ENCODE measurements around the gene SPATS2L. TPM values are rescaled to one million over a fixed set of nuclear protein-coding genes. Genes with fewer than 3 reads are reported as not detected.

Gene SPATS2L
- total RNA-seq, 2 donors from 2014 or later, result 40.3 to 89.9 TPM

GRCh38 chr2:200492656-200493055 lies 186.2 kb downstream of the SPATS2L start:
- no peak for DNase-seq
- Histone ChIP-seq H3K36me3 (ENCODE audit: control insufficient read depth, insufficient read depth, low read length) (peaks cover 22% of the 10 kb centered on the region), H3K9me3 (ENCODE audit: control insufficient read depth, low read length) (peaks cover 8% of the 10 kb centered on the region), H3K27me3 (ENCODE audit: control insufficient read depth, insufficient read depth, low read length, poor library complexity, severe bottlenecking) (no peaks in the 10 kb centered on the region), H3K27ac (ENCODE audit: low read depth, low read length) (no peak overlapping the region), H3K9ac (ENCODE audit: extremely low read depth, low read length, poor library complexity, severe bottlenecking) (no peak overlapping the region), H3K4me3 (ENCODE audit: low read length) (no peak overlapping the region), H3K4me1 (ENCODE audit: control insufficient read depth, insufficient read depth, low read length) (no peaks in the 10 kb centered on the region)
- Mint-ChIP-seq H3K27ac (no peak overlapping the region), H3K36me3 (ENCODE audit: low read depth) (peaks cover 53% of the 10 kb centered on the region), H3K4me1 (no peaks in the 10 kb centered on the region), H3K27me3 (ENCODE audit: insufficient read depth) (no peaks in the 10 kb centered on the region), H3K9me3 (peaks cover 8% of the 10 kb centered on the region), H3K4me3 (no peak overlapping the region)
- no peak for TF ChIP-seq CTCF (conservative IDR thresholded peaks at IDR 0.05)

GRCh38 chr2:200494048-200494447 lies 187.6 kb downstream of the SPATS2L start:
- Mint-ChIP-seq H3K9me3 (peaks cover 8% of the 10 kb centered on the region), H3K36me3 (ENCODE audit: low read depth) (peaks cover 55% of the 10 kb centered on the region), H3K27me3 (ENCODE audit: insufficient read depth) (no peaks in the 10 kb centered on the region), H3K27ac (no peak overlapping the region), H3K4me3 (no peak overlapping the region), H3K4me1 (no peaks in the 10 kb centered on the region)
- no peak for TF ChIP-seq CTCF (conservative IDR thresholded peaks at IDR 0.05)
- no peak overlapping the region for H3K4me3 ChIP-seq (ENCODE audit: low read length)
- H3K36me3 ChIP-seq (ENCODE audit: control insufficient read depth, insufficient read depth, low read length), result peaks cover 22% of the 10 kb centered on the region
- H3K4me1 ChIP-seq (ENCODE audit: control insufficient read depth, insufficient read depth, low read length), result no peaks in the 10 kb centered on the region
- H3K27me3 ChIP-seq (ENCODE audit: control insufficient read depth, insufficient read depth, low read length, poor library complexity, severe bottlenecking), result no peaks in the 10 kb centered on the region
- DNase-seq, result no peak
- WGBS, 2 experiments (ENCODE audit: insufficient coverage in 1 of 2, insufficient read length in 1 of 2), result 89% methylated on average over 2 of the region's 2 CpGs; no CpG with 5 or more reads in 1 of the 2 experiments
- H3K27ac ChIP-seq (ENCODE audit: low read depth, low read length), result no peak overlapping the region
- H3K9me3 ChIP-seq (ENCODE audit: control insufficient read depth, low read length), result peaks cover 8% of the 10 kb centered on the region
- H3K9ac ChIP-seq (ENCODE audit: extremely low read depth, low read length, poor library complexity, severe bottlenecking), result no peak overlapping the region

- WGBS, 2 experiments (ENCODE audit: insufficient coverage in 1 of 2, insufficient read length in 1 of 2), result 91 to 100% methylated on average over 1 of the region's 1 CpG
- Histone ChIP-seq H3K27ac (ENCODE audit: low read depth, low read length) (no peak overlapping the region), H3K27me3 (ENCODE audit: control insufficient read depth, insufficient read depth, low read length, poor library complexity, severe bottlenecking) (no peaks in the 10 kb centered on the region), H3K4me3 (ENCODE audit: low read length) (no peak overlapping the region), H3K36me3 (ENCODE audit: control insufficient read depth, insufficient read depth, low read length) (peaks cover 13% of the 10 kb centered on the region), H3K4me1 (ENCODE audit: control insufficient read depth, insufficient read depth, low read length) (no peaks in the 10 kb centered on the region), H3K9ac (ENCODE audit: extremely low read depth, low read length, poor library complexity, severe bottlenecking) (no peak overlapping the region), H3K9me3 (ENCODE audit: control insufficient read depth, low read length) (no peaks in the 10 kb centered on the region)
- Mint-ChIP-seq H3K36me3 (ENCODE audit: low read depth) (peaks cover 36% of the 10 kb centered on the region), H3K27ac (no peak overlapping the region), H3K4me3 (no peak overlapping the region), H3K27me3 (ENCODE audit: insufficient read depth) (no peaks in the 10 kb centered on the region), H3K4me1 (no peaks in the 10 kb centered on the region), H3K9me3 (no peaks in the 10 kb centered on the region)
- DNase-seq, result no peak
- TF ChIP-seq CTCF (conservative IDR thresholded peaks at IDR 0.05), result no peak
Observed at GRCh38 chr2:200496696-200497095, 190.2 kb downstream of the SPATS2L start.

Data from endodermal cell (in vitro differentiated cells).